BLaER1 treated with 17β-estradiol and CSF1 and Interleukin-3, amounts not matched to agents 10 nM and 100 nM (cell line): ENCODE data around the gene XIRP2.

Source experiments
- H3K27ac ChIP-seq, 11 experiments: shearing (Covaris generic); formaldehyde crosslinking; 2 replicates each; pipeline ENCODE4 v1.8.1; 2022
- H3K27me3 ChIP-seq, 11 experiments: shearing (Covaris generic); formaldehyde crosslinking; 2 replicates each; pipeline ENCODE4 v1.8.1; 2022
- H3K36me3 ChIP-seq, 11 experiments: shearing (Covaris generic); formaldehyde crosslinking; 2 replicates each; pipeline ENCODE4 v1.8.1; 2022
- H3K4me1 ChIP-seq, 10 experiments: shearing (Covaris generic); formaldehyde crosslinking; 2 replicates each; pipeline ENCODE4 v1.8.1; 2022
- H3K4me2 ChIP-seq, 11 experiments: shearing (Covaris generic); formaldehyde crosslinking; 2 replicates each; pipeline ENCODE4 v1.8.1; 2022
- H3K4me3 ChIP-seq, 10 experiments: shearing (Covaris generic); formaldehyde crosslinking; 2 replicates each; pipeline ENCODE4 v1.8.1; 2022
- H3K9ac ChIP-seq, 11 experiments: shearing (Covaris generic); formaldehyde crosslinking; 2 replicates each; pipeline ENCODE4 v1.8.1; 2022
- H3K9me3 ChIP-seq, 11 experiments: shearing (Covaris generic); formaldehyde crosslinking; replicated peaks in 1 of 11; 2 replicates each; pipeline ENCODE4 v1.8.1; 2022
- H4K20me1 ChIP-seq, 11 experiments: shearing (Covaris generic); formaldehyde crosslinking; 2 replicates each; pipeline ENCODE4 v1.8.1; 2022
- Cebpa-rat ChIP-seq, 11 experiments: shearing (Covaris generic); IDR thresholded peaks; 2 replicates each; pipeline ENCODE4 v1.8.1; 2022

XIRP2 gene

GRCh38 chr2:166961933-166962332 lies 73.7 kb downstream of the XIRP2 start:
- no peak overlapping the region for H3K4me3 ChIP-seq
- no peak overlapping the region for H3K4me2 ChIP-seq
- H3K9me3 ChIP-seq: no peaks in the 10 kb centered on the region
- no peaks in the 10 kb centered on the region for H4K20me1 ChIP-seq
- no peak for TF ChIP-seq Cebpa-rat (IDR thresholded peaks at IDR 0.05)
- no peaks in the 10 kb centered on the region for H3K36me3 ChIP-seq
- peaks cover 9 to 12% (median 10%) of the 10 kb centered on the region in 10 experiments; a peak in 19 of 20 replicates for H3K4me1 ChIP-seq
- H3K9ac ChIP-seq: no peak overlapping the region
- H3K27ac ChIP-seq: no peak overlapping the region
- no peaks in the 10 kb centered on the region for H3K27me3 ChIP-seq

GRCh38 chr2:166969486-166969885 lies 81.2 kb downstream of the XIRP2 start:
- Histone ChIP-seq H3K27ac (no peak overlapping the region), H3K4me1 (no peaks in the 10 kb centered on the region), H3K4me3 (no peak overlapping the region), H3K9ac (no peak overlapping the region), H3K36me3 (no peaks in the 10 kb centered on the region), H3K27me3 (no peaks in the 10 kb centered on the region), H4K20me1 (no peaks in the 10 kb centered on the region), H3K9me3 (no peaks in the 10 kb centered on the region), H3K4me2 (no peak overlapping the region)
- no peak for TF ChIP-seq Cebpa-rat (IDR thresholded peaks at IDR 0.05)

- TF ChIP-seq Cebpa-rat (IDR thresholded peaks at IDR 0.05): no peak
- no peaks in the 10 kb centered on the region for H3K36me3 ChIP-seq
- no peaks in the 10 kb centered on the region for H3K27me3 ChIP-seq
- no peaks in the 10 kb centered on the region for H3K4me1 ChIP-seq
- H3K9me3 ChIP-seq: no peaks in the 10 kb centered on the region
- no peaks in the 10 kb centered on the region for H4K20me1 ChIP-seq
- H3K27ac ChIP-seq: no peak overlapping the region
- H3K4me3 ChIP-seq: no peak overlapping the region
- no peak overlapping the region for H3K9ac ChIP-seq
- H3K4me2 ChIP-seq: no peak overlapping the region
Observed at GRCh38 chr2:166972002-166972401, 83.7 kb downstream of the XIRP2 start.

GRCh38 chr2:166972418-166972817 lies 84.1 kb downstream of the XIRP2 start:
- H3K9me3 ChIP-seq: no peaks in the 10 kb centered on the region
- H3K9ac ChIP-seq: no peak overlapping the region
- H3K4me1 ChIP-seq: no peaks in the 10 kb centered on the region
- H4K20me1 ChIP-seq: no peaks in the 10 kb centered on the region
- H3K36me3 ChIP-seq: no peaks in the 10 kb centered on the region
- no peak overlapping the region for H3K27ac ChIP-seq
- H3K27me3 ChIP-seq: no peaks in the 10 kb centered on the region
- TF ChIP-seq Cebpa-rat (IDR thresholded peaks at IDR 0.05): no peak
- no peak overlapping the region for H3K4me3 ChIP-seq
- H3K4me2 ChIP-seq: no peak overlapping the region

- H4K20me1 ChIP-seq: no peaks in the 10 kb centered on the region
- no peak overlapping the region for H3K4me2 ChIP-seq
- H3K27ac ChIP-seq: no peak overlapping the region
- H3K9me3 ChIP-seq: peaks cover 18 to 28% (median 24%) of the 10 kb centered on the region in 11 experiments; a peak in 20 of 22 replicates
- H3K36me3 ChIP-seq: no peaks in the 10 kb centered on the region
- no peaks in the 10 kb centered on the region for H3K4me1 ChIP-seq
- no peak overlapping the region for H3K4me3 ChIP-seq
- no peak overlapping the region for H3K9ac ChIP-seq
- H3K27me3 ChIP-seq: no peaks in the 10 kb centered on the region
- TF ChIP-seq Cebpa-rat (IDR thresholded peaks at IDR 0.05): no peak
Observed at GRCh38 chr2:166984188-166984587, 95.9 kb downstream of the XIRP2 start.

GRCh38 chr2:166984797-166985196 lies 96.5 kb downstream of the XIRP2 start:
- H3K27ac ChIP-seq: no peak overlapping the region
- H3K4me3 ChIP-seq: no peak overlapping the region
- H3K9me3 ChIP-seq: peaks cover 14 to 22% (median 19%) of the 10 kb centered on the region in 11 experiments; a peak in 20 of 22 replicates
- no peaks in the 10 kb centered on the region for H3K36me3 ChIP-seq
- no peak for TF ChIP-seq Cebpa-rat (IDR thresholded peaks at IDR 0.05)
- no peaks in the 10 kb centered on the region for H3K27me3 ChIP-seq
- no peak overlapping the region for H3K9ac ChIP-seq
- H4K20me1 ChIP-seq: no peaks in the 10 kb centered on the region
- no peak overlapping the region for H3K4me2 ChIP-seq
- H3K4me1 ChIP-seq: no peaks in the 10 kb centered on the region

GRCh38 chr2:166994588-166995336 lies 106.5 kb downstream of the XIRP2 start:
- Histone ChIP-seq H3K4me3 (no peak overlapping the region), H4K20me1 (no peaks in the 10 kb centered on the region), H3K27ac (no peak overlapping the region), H3K4me2 (no peak overlapping the region), H3K27me3 (no peaks in the 10 kb centered on the region), H3K4me1 (no peaks in the 10 kb centered on the region), H3K9ac (no peak overlapping the region), H3K36me3 (no peaks in the 10 kb centered on the region), H3K9me3 (peaks cover 0 to 4% (median 0%) of the 10 kb centered on the region in 11 experiments; a peak in 1 of 22 replicates)
- TF ChIP-seq Cebpa-rat (IDR thresholded peaks at IDR 0.05): no peak

GRCh38 chr2:166996465-166996864 lies 108.2 kb downstream of the XIRP2 start:
- TF ChIP-seq Cebpa-rat (IDR thresholded peaks at IDR 0.05): no peak
- Histone ChIP-seq H4K20me1 (no peaks in the 10 kb centered on the region), H3K9ac (no peak overlapping the region), H3K36me3 (no peaks in the 10 kb centered on the region), H3K4me1 (no peaks in the 10 kb centered on the region), H3K4me2 (no peak overlapping the region), H3K9me3 (peaks cover 0 to 4% (median 0%) of the 10 kb centered on the region in 11 experiments; a peak in 1 of 22 replicates), H3K4me3 (no peak overlapping the region), H3K27ac (no peak overlapping the region), H3K27me3 (no peaks in the 10 kb centered on the region)

- no peak for TF ChIP-seq Cebpa-rat (IDR thresholded peaks at IDR 0.05)
- Histone ChIP-seq H3K4me3 (no peak overlapping the region), H4K20me1 (no peaks in the 10 kb centered on the region), H3K4me2 (no peak overlapping the region), H3K4me1 (peaks cover 2 to 13% (median 7%) of the 10 kb centered on the region in 10 experiments), H3K27ac (no peak overlapping the region), H3K27me3 (no peaks in the 10 kb centered on the region), H3K9ac (no peak overlapping the region), H3K36me3 (no peaks in the 10 kb centered on the region), H3K9me3 (peaks cover 0 to 4% (median 0%) of the 10 kb centered on the region in 11 experiments; a peak in 1 of 22 replicates)
Observed at GRCh38 chr2:167001165-167001564, 112.9 kb downstream of the XIRP2 start.

- no peak for TF ChIP-seq Cebpa-rat (IDR thresholded peaks at IDR 0.05)
- no peaks in the 10 kb centered on the region for H3K27me3 ChIP-seq
- H3K4me1 ChIP-seq: peaks cover 10 to 26% (median 15%) of the 10 kb centered on the region in 10 experiments
- H3K4me2 ChIP-seq: peak overlapping the region in 4 of 11 experiments; percentile 8 to 77 (median 70); a peak in 4 of 22 replicates
- no peak overlapping the region for H3K27ac ChIP-seq
- no peaks in the 10 kb centered on the region for H4K20me1 ChIP-seq
- no peaks in the 10 kb centered on the region for H3K36me3 ChIP-seq
- no peak overlapping the region for H3K9ac ChIP-seq
- peaks cover 0 to 3% (median 0%) of the 10 kb centered on the region in 11 experiments; a peak in 1 of 22 replicates for H3K9me3 ChIP-seq
- H3K4me3 ChIP-seq: no peak overlapping the region
Observed at GRCh38 chr2:167005096-167005495, 116.8 kb downstream of the XIRP2 start.
